ENCODE measurements around the gene CES1.
"Not testable (repeated sequence)": the region's sequence is repeated elsewhere in the genome, so short reads cannot be mapped to it uniquely, and the experiment has no call there.

CES1 gene

GRCh38 chr16:55782091-55782792, 50.7 kb downstream of the CES1 start:
- DNase-seq: not testable (repeated sequence)

GRCh38 chr16:55781456-55781855, 51.4 kb downstream of the CES1 start:
- not testable (repeated sequence) for DNase-seq

GRCh38 chr16:55780095-55780407, 52.8 kb downstream of the CES1 start:
- DNase-seq: not testable (repeated sequence)

- no peak for DNase-seq
Measured at GRCh38 chr16:55779402-55780094, 53.3 kb downstream of the CES1 start.

GRCh38 chr16:55778757-55779156, 54.1 kb downstream of the CES1 start:
- no peak for DNase-seq

- no peak for DNase-seq
Measured at GRCh38 chr16:55775857-55776256, 57.0 kb downstream of the CES1 start.

GRCh38 chr16:55773859-55774549, 58.9 kb downstream of the CES1 start:
- no peak for DNase-seq

- DNase-seq: no peak
Measured at GRCh38 chr16:55765161-55765560, 67.7 kb downstream of the CES1 start.

GRCh38 chr16:55760310-55761001, 72.4 kb downstream of the CES1 start:
- no peak for DNase-seq

GRCh38 chr16:55759965-55760309, 73.0 kb downstream of the CES1 start:
- DNase-seq: not testable (repeated sequence)

- not testable (repeated sequence) for DNase-seq
Measured at GRCh38 chr16:55757595-55758527, 75.0 kb downstream of the CES1 start.

- DNase-seq: no peak
Measured at GRCh38 chr16:55756963-55757362, 75.9 kb downstream of the CES1 start.

- no peak for DNase-seq
Measured at GRCh38 chr16:55754056-55754455, 78.8 kb downstream of the CES1 start.

GRCh38 chr16:55753145-55753631, 79.7 kb downstream of the CES1 start:
- DNase-seq: not testable (repeated sequence)
